Astrocyte of the cerebellum (primary cell): ENCODE data around the gene EBF3.

ENCODE experiments used
- DNase-seq: peaks from one replicate; pipeline ENCODE4 v3.0.0-alpha.2; 2011; ENCODE audit warnings: low read depth
- H3K4me3 ChIP-seq: 2 replicates; pipeline ENCODE4 v1.5.1; 2011; ENCODE audit warnings: mild to moderate bottlenecking, low read depth, low read length, moderate library complexity
- CTCF ChIP-seq: IDR thresholded peaks from 2 replicates; pipeline ENCODE4 v1.5.1; 2012; ENCODE audit warnings: low read length, low read depth, moderate library complexity, mild to moderate bottlenecking; ENCODE audit errors: missing control alignments
- in situ Hi-C: cut with HindIII; loops from 2 replicates; pipeline ENCODE4 v1.10.0; 2017; ENCODE audit warnings: low sequenced_read_pairs

EBF3 gene

GRCh38 chr10:129788215-129788614, 175.9 kb downstream of the EBF3 start:
- DNase-seq: no peak
- H3K4me3 ChIP-seq: no peak overlapping the region
- in situ Hi-C loops: no loop called here
- no peak for TF ChIP-seq CTCF

- in situ Hi-C loops: no loop called here
- no peak for TF ChIP-seq CTCF
- no peak for DNase-seq
- no peak overlapping the region for H3K4me3 ChIP-seq
Measured at GRCh38 chr10:129787557-129787956, 176.5 kb downstream of the EBF3 start.

- TF ChIP-seq CTCF: no peak
- in situ Hi-C loops: no loop called here
- no peak overlapping the region for H3K4me3 ChIP-seq
- no peak for DNase-seq
Measured at GRCh38 chr10:129786216-129786615, 177.9 kb downstream of the EBF3 start.

GRCh38 chr10:129785536-129785981, 178.5 kb downstream of the EBF3 start:
- no peak overlapping the region for H3K4me3 ChIP-seq
- in situ Hi-C loops: no loop called here
- no peak for DNase-seq
- no peak for TF ChIP-seq CTCF
